Progenitor cell of endocrine pancreas (in vitro differentiated cells): ENCODE measurements around the gene PTPRD. TPM values are rescaled to one million over a fixed set of nuclear protein-coding genes. Genes with fewer than 3 reads are reported as not detected.

Experiments
- DNase-seq: peaks from one replicate; pipeline ENCODE4 v3.0.0; 2021; ENCODE audit warnings: low spot score; ENCODE audit not compliant: unreplicated experiment
- H3K27ac Mint-ChIP-seq: 2 replicates; pipeline ENCODE4 v1.8.0; 2021; ENCODE audit warnings: mild to moderate bottlenecking, moderate library complexity, mixed read lengths
- H3K27me3 Mint-ChIP-seq: 2 replicates; pipeline ENCODE4 v1.8.0; 2021; ENCODE audit warnings: mixed read lengths
- H3K36me3 Mint-ChIP-seq: 2 replicates; pipeline ENCODE4 v1.8.0; 2022; ENCODE audit warnings: mixed read lengths; ENCODE audit not compliant: insufficient read depth
- H3K4me1 Mint-ChIP-seq: 2 replicates; pipeline ENCODE4 v1.8.0; 2021; ENCODE audit warnings: low read depth, mixed read lengths
- H3K4me3 Mint-ChIP-seq: 2 replicates; pipeline ENCODE4 v1.8.0; 2021; ENCODE audit warnings: low read depth, mild to moderate bottlenecking, moderate library complexity, mixed read lengths
- H3K9me3 Mint-ChIP-seq: 2 replicates; pipeline ENCODE4 v1.8.0; 2021; ENCODE audit warnings: low read depth, mixed read lengths
- CTCF ChIP-seq: fragments of 200-600 bp; sonication (generic); IDR thresholded peaks from one replicate; pipeline ENCODE4 v1.5.0; 2021; ENCODE audit warnings: antibody characterized with exemption, mild to moderate bottlenecking; ENCODE audit not compliant: unreplicated experiment
- total RNA-seq: library from RNA; stranded (reverse); gene quantifications from 2 replicates; pipeline ENCODE4 v1.2.1, GENCODE V29; 2021

The PTPRD gene
- total RNA-seq, 1 donor from 2014 or later, result 124 TPM

GRCh38 chr9:8660383-8660782 is 1952.4 kb downstream of the PTPRD start:
- Mint-ChIP-seq H3K27ac (no peak overlapping the region), H3K36me3 (peaks cover 2% of the 10 kb centered on the region), H3K27me3 (no peaks in the 10 kb centered on the region), H3K9me3 (no peaks in the 10 kb centered on the region), H3K4me3 (no peak overlapping the region), H3K4me1 (peaks cover 2% of the 10 kb centered on the region)
- DNase-seq, result no peak
- no peak for TF ChIP-seq CTCF

GRCh38 chr9:8659108-8659507 is 1953.7 kb downstream of the PTPRD start:
- no peak for TF ChIP-seq CTCF
- H3K27me3 Mint-ChIP-seq, result no peaks in the 10 kb centered on the region
- no peak for DNase-seq
- H3K4me3 Mint-ChIP-seq, result no peak overlapping the region
- H3K27ac Mint-ChIP-seq, result no peak overlapping the region
- H3K36me3 Mint-ChIP-seq, result peaks cover 2% of the 10 kb centered on the region
- no peaks in the 10 kb centered on the region for H3K9me3 Mint-ChIP-seq
- H3K4me1 Mint-ChIP-seq, result peaks cover 2% of the 10 kb centered on the region

GRCh38 chr9:8655071-8655470 is 1957.7 kb downstream of the PTPRD start:
- Mint-ChIP-seq H3K36me3 (peaks cover 2% of the 10 kb centered on the region), H3K27me3 (no peaks in the 10 kb centered on the region), H3K27ac (no peak overlapping the region), H3K4me1 (no peaks in the 10 kb centered on the region), H3K4me3 (no peak overlapping the region), H3K9me3 (no peaks in the 10 kb centered on the region)
- DNase-seq, result no peak
- no peak for TF ChIP-seq CTCF

- no peak for DNase-seq
- no peak overlapping the region for H3K27ac Mint-ChIP-seq
- no peaks in the 10 kb centered on the region for H3K9me3 Mint-ChIP-seq
- H3K4me1 Mint-ChIP-seq, result no peaks in the 10 kb centered on the region
- no peak overlapping the region for H3K4me3 Mint-ChIP-seq
- H3K36me3 Mint-ChIP-seq, result peaks cover 2% of the 10 kb centered on the region
- no peaks in the 10 kb centered on the region for H3K27me3 Mint-ChIP-seq
- no peak for TF ChIP-seq CTCF
Observed at GRCh38 chr9:8653855-8654254, 1958.9 kb downstream of the PTPRD start.

- Mint-ChIP-seq H3K9me3 (no peaks in the 10 kb centered on the region), H3K4me1 (no peaks in the 10 kb centered on the region), H3K36me3 (peaks cover 2% of the 10 kb centered on the region), H3K4me3 (no peak overlapping the region), H3K27ac (no peak overlapping the region), H3K27me3 (no peaks in the 10 kb centered on the region)
- no peak for TF ChIP-seq CTCF
- DNase-seq, result no peak
Observed at GRCh38 chr9:8653111-8653510, 1959.7 kb downstream of the PTPRD start.
